ENCODE data around the gene TECPR2. TPM values are rescaled to one million over a fixed set of nuclear protein-coding genes. Genes with fewer than 3 reads are reported as not detected.

Gene TECPR2
- total RNA-seq, 1 experiment from 2014 or later, result 12.2 TPM

DNA sequence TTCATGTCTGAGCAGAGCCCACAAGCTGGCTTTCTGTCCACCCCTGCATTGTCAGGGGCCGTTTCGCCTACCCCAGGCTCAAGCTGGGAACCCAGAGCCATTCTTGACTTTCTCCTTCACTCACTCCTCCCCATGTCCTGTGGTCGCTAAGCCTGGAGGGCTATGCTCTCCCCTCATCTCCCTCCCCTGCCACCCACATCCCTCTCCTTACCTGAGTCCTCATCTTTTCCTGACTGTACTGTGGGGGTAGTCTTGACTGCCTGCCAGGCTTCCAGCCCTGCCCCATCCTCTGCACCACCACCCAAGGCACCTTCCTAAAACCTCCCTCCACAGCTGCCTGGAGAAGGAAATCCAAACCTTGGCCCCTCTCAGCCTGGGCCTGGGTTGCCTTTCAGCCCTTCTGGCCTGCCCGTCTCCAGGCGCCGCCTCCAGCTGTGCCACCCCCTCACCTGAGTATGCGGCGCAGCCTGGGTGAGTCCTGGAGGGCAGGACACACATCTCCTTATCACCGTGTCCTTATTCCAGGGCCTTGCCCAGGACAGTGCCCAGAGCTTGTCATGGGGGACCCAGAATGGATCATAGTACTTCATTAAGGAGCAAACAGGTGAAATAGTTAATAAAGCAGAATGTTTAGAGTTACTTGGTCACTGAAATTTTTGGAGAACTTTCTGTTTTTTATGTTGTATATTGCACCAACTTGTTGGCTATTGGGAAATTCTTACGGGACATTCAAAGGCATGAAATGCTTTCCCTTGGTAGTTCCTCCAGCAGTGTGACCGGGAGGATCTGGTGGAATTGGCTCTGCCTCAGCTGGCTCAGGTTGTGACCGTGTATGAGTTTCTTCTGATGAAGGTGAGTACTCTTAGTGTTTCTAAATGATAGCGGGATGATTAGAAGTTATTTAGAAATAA, 28.7 kb upstream of the TECPR2 start:
- CTCF ChIA-PET, result no interaction called here
- BruUV-seq (replicated peaks), result no TSS peak
- H2AFZ ChIP-seq (ENCODE audit: low read depth, low read length, poor library complexity, severe bottlenecking), result no peak overlapping the region
- H3K9me3 ChIP-seq (ENCODE audit: control insufficient read depth in 1 of 2, insufficient read depth in 1 of 2, low read depth in 1 of 2, low read length in 2 of 2), result no peaks in the 10 kb centered on the region
- no peak overlapping the region for H3K4me3 ChIP-seq (replicated peaks in 1 of 2; ENCODE audit: low read depth in 1 of 2, low read length in 2 of 2)
- DNase-seq (ENCODE audit: low read depth, low spot score), result no peak
- intact Hi-C loops (cut with micrococcal nuclease), result no loop called here
- H3K9me2 ChIP-seq (ENCODE audit: insufficient read depth), result no peaks in the 10 kb centered on the region
- H3K4me1 ChIP-seq (ENCODE audit: control insufficient read depth in 1 of 2, insufficient read depth in 2 of 2, low read length in 2 of 2), result no peaks in the 10 kb centered on the region
- H4K20me1 ChIP-seq (ENCODE audit: insufficient read depth), result no peaks in the 10 kb centered on the region
- ATAC-seq, result no peak; the same call in 1 of the 2 replicates
- no peaks in the 10 kb centered on the region for H3K79me2 ChIP-seq (ENCODE audit: insufficient read depth, low read length)
- no peak overlapping the region for H3K4me2 ChIP-seq (ENCODE audit: low read length)
- no peaks in the 10 kb centered on the region for H3K27me3 ChIP-seq (ENCODE audit: insufficient read depth, low read length)
- RAD21 ChIA-PET (ENCODE audit: low non-redundant PET in 1 of 2, low total read pairs in 2 of 2, uncharacterized antibody in 2 of 2, unreplicated experiment in 2 of 2), result no interaction called here
- peaks cover 10 to 14% of the 10 kb centered on the region in 2 experiments; a peak in 3 of 4 replicates for H3K36me3 ChIP-seq (ENCODE audit: control insufficient read depth in 1 of 2, insufficient read depth in 2 of 2, low read length in 2 of 2)
- TF ChIP-seq SRF (IDR thresholded peaks at IDR 0.05; ENCODE audit: low read depth) (no peak), SP1 (IDR thresholded peaks at IDR 0.05; ENCODE audit: low read depth) (no peak), ZNF274 (IDR thresholded peaks at IDR 0.05; ENCODE audit: low read depth, low read length) (no peak)
- TF ChIP-seq, protein P1, sequence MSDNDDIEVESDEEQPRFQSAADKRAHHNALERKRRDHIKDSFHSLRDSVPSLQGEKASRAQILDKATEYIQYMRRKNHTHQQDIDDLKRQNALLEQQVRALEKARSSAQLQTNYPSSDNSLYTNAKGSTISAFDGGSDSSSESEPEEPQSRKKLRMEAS (IDR thresholded peaks at IDR 0.05), result no peak
- no peak overlapping the region for H3K27ac ChIP-seq (ENCODE audit: low read depth, low read length)
- H3K9ac ChIP-seq (ENCODE audit: low read length), result no peak overlapping the region
- POLR2A ChIA-PET, result no interaction called here

DNA sequence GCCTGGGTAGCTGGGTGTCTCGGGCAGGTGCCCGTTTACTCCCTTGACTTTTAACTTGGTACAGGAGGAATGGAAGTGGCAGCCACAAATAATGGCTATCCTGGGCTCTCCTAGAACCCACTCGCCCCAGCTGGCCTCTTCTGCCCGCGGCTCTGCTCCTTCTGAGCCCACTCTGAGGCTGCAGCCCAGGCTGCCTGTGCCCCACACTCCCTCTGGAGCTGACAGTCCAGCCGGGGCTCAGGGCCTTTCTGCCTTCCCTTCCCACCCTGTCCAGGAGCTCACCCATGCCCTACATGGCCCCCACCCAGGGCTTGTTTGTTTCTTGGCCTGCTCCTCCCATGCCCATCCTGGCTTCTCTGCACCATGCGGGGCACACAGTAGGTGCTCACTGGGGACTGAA, 27.6 kb upstream of the TECPR2 start:
- Histone ChIP-seq H3K9ac (ENCODE audit: low read length) (no peak overlapping the region), H3K79me2 (ENCODE audit: insufficient read depth, low read length) (no peaks in the 10 kb centered on the region), H3K9me3 (ENCODE audit: control insufficient read depth in 1 of 2, insufficient read depth in 1 of 2, low read depth in 1 of 2, low read length in 2 of 2) (no peaks in the 10 kb centered on the region), H3K9me2 (ENCODE audit: insufficient read depth) (no peaks in the 10 kb centered on the region), H3K27ac (ENCODE audit: low read depth, low read length) (no peak overlapping the region), H3K27me3 (ENCODE audit: insufficient read depth, low read length) (no peaks in the 10 kb centered on the region), H3K36me3 (ENCODE audit: control insufficient read depth in 1 of 2, insufficient read depth in 2 of 2, low read length in 2 of 2) (peaks cover 10 to 14% of the 10 kb centered on the region in 2 experiments; a peak in 3 of 4 replicates), H2AFZ (ENCODE audit: low read depth, low read length, poor library complexity, severe bottlenecking) (no peak overlapping the region), H3K4me1 (ENCODE audit: control insufficient read depth in 1 of 2, insufficient read depth in 2 of 2, low read length in 2 of 2) (no peaks in the 10 kb centered on the region), H3K4me3 (replicated peaks in 1 of 2; ENCODE audit: low read depth in 1 of 2, low read length in 2 of 2) (no peak overlapping the region), H4K20me1 (ENCODE audit: insufficient read depth) (no peaks in the 10 kb centered on the region), H3K4me2 (ENCODE audit: low read length) (no peak overlapping the region)
- no TSS peak for BruUV-seq (replicated peaks)
- intact Hi-C loops (cut with micrococcal nuclease), result no loop called here
- ATAC-seq (no peak), DNase-seq (ENCODE audit: low read depth, low spot score) (no peak)
- CTCF ChIA-PET, result no interaction called here
- RAD21 ChIA-PET (ENCODE audit: low non-redundant PET in 1 of 2, low total read pairs in 2 of 2, uncharacterized antibody in 2 of 2, unreplicated experiment in 2 of 2), result no interaction called here
- POLR2A ChIA-PET, result no interaction called here
- TF ChIP-seq POLR2A (IDR thresholded peaks at IDR 0.05; ENCODE audit: borderline replicate concordance, extremely low read depth, insufficient read depth, insufficient read length) (no peak), YY1 (IDR thresholded peaks at IDR 0.05; ENCODE audit: extremely low read depth, insufficient replicate concordance, low read depth, low read length) (no peak), POLR2AphosphoS5 (IDR thresholded peaks at IDR 0.05; ENCODE audit: low read depth, low read length) (no peak), JUND (IDR thresholded peaks at IDR 0.05) (no peak), EZH2phosphoT487 (IDR thresholded peaks at IDR 0.05; ENCODE audit: borderline replicate concordance) (no peak), RAD21 (IDR thresholded peaks at IDR 0.05; ENCODE audit: low read depth) (no peak), ZNF274 (IDR thresholded peaks at IDR 0.05; ENCODE audit: low read depth, low read length) (no peak), FOSL1 (IDR thresholded peaks at IDR 0.05; ENCODE audit: low read depth) (no peak)
- TF ChIP-seq, protein P2, sequence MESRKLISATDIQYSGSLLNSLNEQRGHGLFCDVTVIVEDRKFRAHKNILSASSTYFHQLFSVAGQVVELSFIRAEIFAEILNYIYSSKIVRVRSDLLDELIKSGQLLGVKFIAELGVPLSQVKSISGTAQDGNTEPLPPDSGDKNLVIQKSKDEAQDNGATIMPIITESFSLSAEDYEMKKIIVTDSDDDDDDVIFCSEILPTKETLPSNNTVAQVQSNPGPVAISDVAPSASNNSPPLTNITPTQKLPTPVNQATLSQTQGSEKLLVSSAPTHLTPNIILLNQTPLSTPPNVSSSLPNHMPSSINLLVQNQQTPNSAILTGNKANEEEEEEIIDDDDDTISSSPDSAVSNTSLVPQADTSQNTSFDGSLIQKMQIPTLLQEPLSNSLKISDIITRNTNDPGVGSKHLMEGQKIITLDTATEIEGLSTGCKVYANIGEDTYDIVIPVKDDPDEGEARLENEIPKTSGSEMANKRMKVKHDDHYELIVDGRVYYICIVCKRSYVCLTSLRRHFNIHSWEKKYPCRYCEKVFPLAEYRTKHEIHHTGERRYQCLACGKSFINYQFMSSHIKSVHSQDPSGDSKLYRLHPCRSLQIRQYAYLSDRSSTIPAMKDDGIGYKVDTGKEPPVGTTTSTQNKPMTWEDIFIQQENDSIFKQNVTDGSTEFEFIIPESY (IDR thresholded peaks at IDR 0.05; ENCODE audit: extremely low read depth, insufficient replicate concordance, low read length), result no peak
- TF ChIP-seq, protein P1 (IDR thresholded peaks at IDR 0.05), result no peak
- TF ChIP-seq, protein P3, sequence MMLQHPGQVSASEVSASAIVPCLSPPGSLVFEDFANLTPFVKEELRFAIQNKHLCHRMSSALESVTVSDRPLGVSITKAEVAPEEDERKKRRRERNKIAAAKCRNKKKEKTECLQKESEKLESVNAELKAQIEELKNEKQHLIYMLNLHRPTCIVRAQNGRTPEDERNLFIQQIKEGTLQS (IDR thresholded peaks at IDR 0.05), result no peak
